ENCODE measurements around the gene ZNF341.

Gene ZNF341

DNA sequence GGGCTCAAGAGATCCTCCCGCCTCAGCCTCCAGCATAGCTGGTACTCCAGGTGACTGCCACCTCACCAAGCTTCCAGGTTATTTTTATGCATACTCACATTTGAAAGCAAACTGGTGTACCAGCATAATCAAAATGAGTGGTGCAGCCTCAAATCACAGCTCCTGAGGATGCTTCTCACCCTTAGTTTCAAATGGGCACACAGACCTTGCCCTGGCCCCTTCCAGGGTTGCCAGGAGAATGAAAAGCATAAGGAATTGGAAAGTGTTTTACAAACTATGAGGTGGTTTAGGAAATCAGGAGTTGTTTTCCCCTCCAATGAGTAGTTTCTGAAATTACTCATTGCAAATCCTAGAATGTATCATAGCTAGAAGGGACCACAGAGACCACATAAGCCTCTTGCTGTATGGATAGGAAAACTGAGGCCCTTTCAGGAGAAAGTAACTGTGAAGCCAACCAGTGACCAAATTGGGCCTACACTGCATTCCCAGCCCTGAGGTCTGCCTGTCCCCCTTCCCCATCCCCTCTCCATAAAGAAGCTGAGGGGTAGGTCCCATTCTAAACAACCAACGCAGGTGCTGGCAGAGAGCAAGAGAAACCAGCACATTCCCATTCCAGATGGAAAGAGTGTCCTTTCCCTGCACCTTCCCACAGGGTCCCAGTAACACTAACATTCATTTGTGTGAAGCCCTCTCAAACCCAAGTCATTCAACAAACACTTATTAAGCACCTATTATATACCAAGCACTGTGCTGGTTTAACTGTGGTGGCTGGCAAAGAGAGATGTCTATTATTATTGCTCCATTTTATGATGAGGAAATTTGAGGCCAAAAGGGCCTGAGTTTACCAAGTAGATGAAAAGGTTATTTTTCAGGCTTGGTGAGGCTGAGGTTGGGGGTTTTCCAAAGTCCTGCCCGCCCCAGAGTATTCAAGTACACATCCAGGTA is 43.5 kb upstream of the ZNF341 start:
- H3K4me3 ChIP-seq (ENCODE audit: low read length) = no peak overlapping the region
- no peak for DNase-seq (ENCODE audit: low read depth)
- TF ChIP-seq, protein P1, sequence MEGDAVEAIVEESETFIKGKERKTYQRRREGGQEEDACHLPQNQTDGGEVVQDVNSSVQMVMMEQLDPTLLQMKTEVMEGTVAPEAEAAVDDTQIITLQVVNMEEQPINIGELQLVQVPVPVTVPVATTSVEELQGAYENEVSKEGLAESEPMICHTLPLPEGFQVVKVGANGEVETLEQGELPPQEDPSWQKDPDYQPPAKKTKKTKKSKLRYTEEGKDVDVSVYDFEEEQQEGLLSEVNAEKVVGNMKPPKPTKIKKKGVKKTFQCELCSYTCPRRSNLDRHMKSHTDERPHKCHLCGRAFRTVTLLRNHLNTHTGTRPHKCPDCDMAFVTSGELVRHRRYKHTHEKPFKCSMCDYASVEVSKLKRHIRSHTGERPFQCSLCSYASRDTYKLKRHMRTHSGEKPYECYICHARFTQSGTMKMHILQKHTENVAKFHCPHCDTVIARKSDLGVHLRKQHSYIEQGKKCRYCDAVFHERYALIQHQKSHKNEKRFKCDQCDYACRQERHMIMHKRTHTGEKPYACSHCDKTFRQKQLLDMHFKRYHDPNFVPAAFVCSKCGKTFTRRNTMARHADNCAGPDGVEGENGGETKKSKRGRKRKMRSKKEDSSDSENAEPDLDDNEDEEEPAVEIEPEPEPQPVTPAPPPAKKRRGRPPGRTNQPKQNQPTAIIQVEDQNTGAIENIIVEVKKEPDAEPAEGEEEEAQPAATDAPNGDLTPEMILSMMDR (conservative IDR thresholded peaks at IDR 0.05; ENCODE audit: low read depth, low read length) = no peak

DNA sequence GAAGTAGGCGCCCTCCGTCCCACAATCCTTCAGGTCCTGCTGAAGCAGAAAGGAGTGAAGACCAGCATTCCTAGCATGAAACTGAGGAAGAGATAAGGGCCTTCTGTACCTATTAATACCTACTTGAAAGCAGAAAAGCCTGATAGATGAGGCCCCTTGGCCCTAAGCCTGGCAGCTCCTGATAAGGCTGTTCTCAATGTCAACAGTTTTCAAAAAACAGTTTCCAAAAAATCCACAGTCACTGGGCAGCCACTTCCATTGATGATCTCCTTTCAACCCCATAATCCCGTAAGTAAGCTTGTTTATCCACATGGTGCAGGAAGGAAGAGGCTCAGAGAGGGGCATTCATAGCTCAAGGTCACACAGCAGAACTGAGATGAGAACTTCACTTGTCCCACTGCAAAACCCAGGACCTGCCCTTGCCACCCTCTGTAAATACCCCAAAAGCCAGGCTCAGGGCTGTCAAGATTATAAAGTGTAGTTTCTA is 42.8 kb upstream of the ZNF341 start:
- H3K4me3 ChIP-seq (ENCODE audit: low read length) = no peak overlapping the region
- TF ChIP-seq, protein P1 (conservative IDR thresholded peaks at IDR 0.05; ENCODE audit: low read depth, low read length) = no peak
- DNase-seq (ENCODE audit: low read depth) = no peak

DNA sequence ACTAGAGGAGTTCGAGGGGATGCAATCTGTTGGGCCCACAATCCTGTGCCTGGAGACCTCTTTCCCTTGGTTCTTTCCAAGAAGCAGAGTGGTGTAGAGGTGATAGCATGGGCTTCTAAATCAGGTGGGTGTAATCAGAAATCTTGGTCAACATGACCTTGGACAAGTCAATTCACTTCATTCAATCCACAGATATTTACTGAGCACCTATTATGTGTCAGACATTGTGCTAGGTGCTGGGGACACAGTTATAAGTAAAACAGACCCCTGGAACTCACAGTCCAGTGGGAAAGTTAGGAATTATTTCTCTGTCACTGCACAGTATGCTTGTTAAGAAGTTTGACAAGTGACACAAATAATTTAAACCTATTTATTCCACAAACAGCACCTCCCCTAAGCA is 42.3 kb upstream of the ZNF341 start:
- no peak for DNase-seq (ENCODE audit: low read depth)
- no peak overlapping the region for H3K4me3 ChIP-seq (ENCODE audit: low read length)
- TF ChIP-seq, protein P1 (conservative IDR thresholded peaks at IDR 0.05; ENCODE audit: low read depth, low read length) = no peak

DNA sequence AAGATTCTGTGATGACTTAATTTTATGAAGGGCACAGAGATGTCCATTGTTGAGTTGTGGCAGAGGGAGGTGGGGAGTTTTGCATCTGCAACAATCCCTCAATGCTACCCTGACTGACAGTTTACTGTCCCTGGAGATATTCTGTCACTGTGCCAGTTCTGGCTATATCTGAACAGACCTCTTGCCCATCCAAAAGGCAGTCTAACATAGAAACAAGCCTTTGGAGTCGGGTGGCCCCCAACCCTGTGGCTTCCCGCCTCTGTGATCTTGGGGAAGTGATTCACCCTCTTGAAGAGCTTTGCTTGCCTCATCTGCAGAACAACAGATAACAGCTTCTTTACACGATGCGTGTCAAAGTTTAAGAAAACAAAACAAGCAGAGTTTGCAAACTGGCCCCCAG is 41.8 kb upstream of the ZNF341 start:
- DNase-seq (ENCODE audit: low read depth) = no peak
- no peak overlapping the region for H3K4me3 ChIP-seq (ENCODE audit: low read length)
- TF ChIP-seq, protein P1 (conservative IDR thresholded peaks at IDR 0.05; ENCODE audit: low read depth, low read length) = no peak

DNA sequence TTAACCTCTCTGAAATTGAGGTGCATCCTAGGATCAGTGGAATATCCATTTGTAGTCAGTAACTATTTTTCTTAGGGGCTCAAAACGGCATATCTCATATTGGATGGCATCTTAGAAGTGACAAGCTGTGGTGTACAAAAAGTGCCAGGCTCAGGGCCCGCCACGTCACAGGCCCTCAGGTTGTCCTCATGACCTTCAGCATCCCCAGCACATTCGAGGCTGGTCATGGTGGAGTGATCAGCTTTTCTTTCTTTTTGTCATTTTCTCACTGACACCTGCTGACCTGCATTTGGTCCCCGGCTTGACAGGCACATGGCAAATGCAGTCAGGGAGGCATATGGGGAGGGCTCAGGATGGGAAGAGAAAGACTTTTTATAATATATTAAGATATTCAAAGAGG is 38.5 kb upstream of the ZNF341 start:
- DNase-seq (ENCODE audit: low read depth) = no peak
- H3K4me3 ChIP-seq (ENCODE audit: low read length) = no peak overlapping the region
- TF ChIP-seq, protein P1 (conservative IDR thresholded peaks at IDR 0.05; ENCODE audit: low read depth, low read length) = no peak

DNA sequence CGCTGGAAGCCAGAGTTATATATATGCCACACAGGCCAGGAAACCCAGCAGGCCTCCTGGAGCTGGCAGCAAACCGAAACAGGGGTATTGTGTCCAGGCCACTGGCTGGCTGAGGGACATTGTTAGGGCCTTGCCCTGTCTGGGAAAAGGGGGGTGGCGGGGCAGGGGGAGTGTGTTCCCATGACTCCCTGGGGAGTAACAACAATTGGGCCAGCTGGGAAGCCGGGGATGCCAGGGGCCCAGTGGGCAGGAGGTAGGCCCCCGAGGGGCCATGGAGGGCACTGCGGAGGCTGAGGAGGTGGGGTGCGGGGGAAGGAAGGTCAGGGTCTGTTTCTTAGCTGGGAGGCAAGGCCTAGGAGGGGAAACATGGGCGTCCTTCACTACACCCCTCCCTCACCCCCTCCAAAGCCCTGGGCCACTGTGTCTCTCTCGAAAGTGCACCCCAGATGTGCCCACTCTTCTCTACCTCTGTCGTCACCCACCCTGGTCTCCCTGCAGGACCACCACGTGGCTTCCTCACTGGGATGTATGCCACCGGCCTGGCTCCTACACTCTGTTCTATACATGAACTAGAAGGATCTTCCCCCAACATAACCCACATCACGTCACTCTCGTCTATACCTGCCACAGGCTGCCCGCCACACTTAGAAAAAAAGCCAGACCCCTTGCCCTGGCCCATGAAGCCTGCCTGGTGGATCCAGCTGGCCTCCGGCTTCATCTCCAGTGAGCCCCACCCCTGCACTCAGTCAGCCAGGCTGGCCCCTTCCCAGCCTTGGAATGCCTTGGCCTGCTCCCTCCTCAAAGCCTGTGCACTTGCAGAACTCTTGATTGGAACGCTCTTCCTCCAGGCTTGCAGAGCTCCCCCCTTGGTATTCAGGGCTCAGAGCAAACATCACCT is 37.8 kb upstream of the ZNF341 start:
- DNase-seq (ENCODE audit: low read depth) = no peak
- TF ChIP-seq, protein P1 (conservative IDR thresholded peaks at IDR 0.05; ENCODE audit: low read depth, low read length) = no peak
- no peak overlapping the region for H3K4me3 ChIP-seq (ENCODE audit: low read length)
